Measurements from ENCODE around the gene FAM168A.

- TF ChIP-seq, protein P1, sequence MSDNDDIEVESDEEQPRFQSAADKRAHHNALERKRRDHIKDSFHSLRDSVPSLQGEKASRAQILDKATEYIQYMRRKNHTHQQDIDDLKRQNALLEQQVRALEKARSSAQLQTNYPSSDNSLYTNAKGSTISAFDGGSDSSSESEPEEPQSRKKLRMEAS (IDR thresholded peaks at IDR 0.05; ENCODE audit: low read depth, low read length): no peak
- TF ChIP-seq, protein P2, sequence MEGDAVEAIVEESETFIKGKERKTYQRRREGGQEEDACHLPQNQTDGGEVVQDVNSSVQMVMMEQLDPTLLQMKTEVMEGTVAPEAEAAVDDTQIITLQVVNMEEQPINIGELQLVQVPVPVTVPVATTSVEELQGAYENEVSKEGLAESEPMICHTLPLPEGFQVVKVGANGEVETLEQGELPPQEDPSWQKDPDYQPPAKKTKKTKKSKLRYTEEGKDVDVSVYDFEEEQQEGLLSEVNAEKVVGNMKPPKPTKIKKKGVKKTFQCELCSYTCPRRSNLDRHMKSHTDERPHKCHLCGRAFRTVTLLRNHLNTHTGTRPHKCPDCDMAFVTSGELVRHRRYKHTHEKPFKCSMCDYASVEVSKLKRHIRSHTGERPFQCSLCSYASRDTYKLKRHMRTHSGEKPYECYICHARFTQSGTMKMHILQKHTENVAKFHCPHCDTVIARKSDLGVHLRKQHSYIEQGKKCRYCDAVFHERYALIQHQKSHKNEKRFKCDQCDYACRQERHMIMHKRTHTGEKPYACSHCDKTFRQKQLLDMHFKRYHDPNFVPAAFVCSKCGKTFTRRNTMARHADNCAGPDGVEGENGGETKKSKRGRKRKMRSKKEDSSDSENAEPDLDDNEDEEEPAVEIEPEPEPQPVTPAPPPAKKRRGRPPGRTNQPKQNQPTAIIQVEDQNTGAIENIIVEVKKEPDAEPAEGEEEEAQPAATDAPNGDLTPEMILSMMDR (IDR thresholded peaks at IDR 0.05; ENCODE audit: low read depth, low read length): no peak
These were observed 211.4 kb downstream of the FAM168A start for GRCh38 chr11:73386546-73386945.
